Measurements from ENCODE around the gene LAMB1.

GRCh38 chr7:107958764-107959526 lies 44.0 kb downstream of the LAMB1 start:
- TF ChIP-seq, protein P1, sequence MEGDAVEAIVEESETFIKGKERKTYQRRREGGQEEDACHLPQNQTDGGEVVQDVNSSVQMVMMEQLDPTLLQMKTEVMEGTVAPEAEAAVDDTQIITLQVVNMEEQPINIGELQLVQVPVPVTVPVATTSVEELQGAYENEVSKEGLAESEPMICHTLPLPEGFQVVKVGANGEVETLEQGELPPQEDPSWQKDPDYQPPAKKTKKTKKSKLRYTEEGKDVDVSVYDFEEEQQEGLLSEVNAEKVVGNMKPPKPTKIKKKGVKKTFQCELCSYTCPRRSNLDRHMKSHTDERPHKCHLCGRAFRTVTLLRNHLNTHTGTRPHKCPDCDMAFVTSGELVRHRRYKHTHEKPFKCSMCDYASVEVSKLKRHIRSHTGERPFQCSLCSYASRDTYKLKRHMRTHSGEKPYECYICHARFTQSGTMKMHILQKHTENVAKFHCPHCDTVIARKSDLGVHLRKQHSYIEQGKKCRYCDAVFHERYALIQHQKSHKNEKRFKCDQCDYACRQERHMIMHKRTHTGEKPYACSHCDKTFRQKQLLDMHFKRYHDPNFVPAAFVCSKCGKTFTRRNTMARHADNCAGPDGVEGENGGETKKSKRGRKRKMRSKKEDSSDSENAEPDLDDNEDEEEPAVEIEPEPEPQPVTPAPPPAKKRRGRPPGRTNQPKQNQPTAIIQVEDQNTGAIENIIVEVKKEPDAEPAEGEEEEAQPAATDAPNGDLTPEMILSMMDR (conservative IDR thresholded peaks at IDR 0.05; ENCODE audit: low read depth, low read length), result no peak
- TF ChIP-seq EZH2 (IDR thresholded peaks at IDR 0.05; ENCODE audit: borderline replicate concordance, low read depth, low read length, poor library complexity, severe bottlenecking), result no peak
